GM18498 (cell line): ENCODE results near the gene LAS1L.
"Not testable (repeated sequence)": the region's sequence is repeated elsewhere in the genome, so short reads cannot be mapped to it uniquely, and the experiment has no call there.

Experiments used
- ATAC-seq: cut with Tn5 transposase; IDR thresholded peaks from one replicate; pipeline ENCODE4 v1.9.1; 2021; ENCODE audit warnings: mild to moderate bottlenecking, moderate library complexity; ENCODE audit not compliant: unreplicated experiment

The LAS1L gene

GRCh38 chrX:65518980-65519379, 15.6 kb downstream of the LAS1L start:
- ATAC-seq = not testable (repeated sequence)

DNA sequence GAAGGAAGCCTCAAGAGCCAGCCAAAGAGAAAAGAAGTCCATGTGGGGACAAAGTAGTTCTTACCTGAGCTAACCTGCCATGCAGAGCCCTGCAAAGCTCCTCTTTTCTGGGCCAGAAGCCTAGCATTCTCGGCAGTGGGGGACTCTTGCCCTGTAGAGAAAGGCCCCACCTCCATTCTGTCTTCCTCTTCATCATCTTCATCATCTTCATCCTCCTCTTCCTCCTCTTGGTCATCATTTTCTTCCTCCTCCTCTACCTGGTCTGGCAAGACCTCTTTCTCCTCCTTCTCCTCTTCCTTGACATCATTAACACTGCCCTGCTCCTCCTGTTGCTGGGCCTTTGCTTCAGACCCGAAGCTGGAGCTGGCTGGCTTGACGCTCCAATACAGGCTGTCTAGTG, 16.7 kb downstream of the LAS1L start:
- ATAC-seq = no peak

DNA sequence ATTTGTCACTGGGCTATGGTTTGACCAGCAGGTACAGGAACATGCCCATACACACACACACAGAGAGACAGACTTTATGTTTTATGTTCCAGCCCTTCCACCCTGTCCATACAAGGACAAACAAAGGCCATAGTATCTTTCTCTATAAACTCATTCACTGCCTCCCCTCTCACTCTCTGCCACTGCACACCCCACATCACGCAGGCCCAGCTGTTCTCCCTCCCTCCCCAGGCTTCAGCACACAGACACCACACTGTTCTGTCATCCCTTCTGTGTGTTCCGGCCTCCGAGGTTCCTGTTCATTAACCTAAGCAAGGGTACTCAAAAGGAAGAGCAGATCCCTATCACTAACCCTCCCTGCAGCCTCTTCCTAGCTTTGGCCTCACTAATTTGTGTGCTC, 17.8 kb downstream of the LAS1L start:
- no peak for ATAC-seq

DNA sequence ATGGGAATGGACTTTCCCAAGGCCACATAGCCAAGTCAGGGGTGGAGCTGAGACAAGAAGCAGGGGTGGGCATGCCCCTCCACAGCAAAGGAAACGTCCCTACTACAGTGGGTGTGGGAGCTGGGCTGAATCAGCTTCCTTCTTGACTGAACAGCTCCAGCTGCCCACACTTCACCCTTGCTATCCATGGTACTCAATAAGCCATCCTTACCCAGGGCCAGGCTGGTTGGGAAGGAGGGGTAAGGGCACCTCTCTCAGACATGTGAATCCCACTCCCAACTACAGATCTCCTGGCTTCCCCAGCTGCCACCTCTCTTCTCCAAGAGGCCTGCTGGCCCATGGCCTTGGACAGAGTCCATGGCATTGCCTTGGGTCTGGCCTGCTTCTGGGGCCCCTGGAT, 21.0 kb downstream of the LAS1L start:
- ATAC-seq = no peak

DNA sequence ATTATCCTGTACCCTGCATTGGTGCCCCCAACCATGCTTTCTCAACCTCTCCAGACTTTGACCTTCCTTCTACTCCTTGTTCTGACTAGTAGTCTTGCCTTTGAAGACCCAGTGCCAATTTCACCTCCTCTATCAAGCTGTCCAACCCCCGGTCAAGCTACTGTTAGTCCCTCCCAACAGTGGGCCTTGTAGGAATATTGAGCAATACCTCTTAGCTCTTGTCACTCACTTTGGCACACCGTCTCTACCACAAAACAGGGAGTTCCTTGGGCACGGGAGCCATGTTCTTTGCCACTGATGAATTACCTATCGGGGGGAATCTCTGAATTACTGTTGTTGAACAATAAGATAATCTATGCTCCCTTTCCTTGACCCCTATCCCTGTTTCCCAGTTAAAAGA, 25.2 kb downstream of the LAS1L start:
- no peak for ATAC-seq

GRCh38 chrX:65508851-65509250, 25.7 kb downstream of the LAS1L start:
- ATAC-seq = no peak

GRCh38 chrX:65502618-65503017, 32.0 kb downstream of the LAS1L start:
- ATAC-seq = no peak

GRCh38 chrX:65493431-65493830, 41.2 kb downstream of the LAS1L start:
- no peak for ATAC-seq

DNA sequence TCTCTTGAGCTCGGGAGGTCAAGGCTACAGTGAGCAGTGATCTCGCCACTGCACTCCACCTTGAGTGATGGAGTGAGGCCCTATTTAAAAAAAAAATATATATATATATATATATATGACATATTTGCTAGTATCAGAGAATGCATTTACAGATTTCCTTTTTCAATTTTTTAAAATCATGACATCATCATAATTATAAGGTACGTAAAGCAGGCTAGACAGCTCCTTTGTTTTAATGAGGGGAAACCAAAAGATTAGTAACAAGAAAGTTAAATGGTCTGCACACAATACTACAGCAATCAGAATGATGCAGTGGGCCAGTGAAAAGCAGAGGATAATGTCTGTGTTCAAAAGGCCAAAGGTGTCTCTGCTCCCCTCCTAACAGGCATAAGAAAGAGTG, 43.0 kb downstream of the LAS1L start:
- ATAC-seq = no peak

- no peak for ATAC-seq
These were observed 46.1 kb downstream of the LAS1L start for GRCh38 chrX:65488495-65488894.

DNA sequence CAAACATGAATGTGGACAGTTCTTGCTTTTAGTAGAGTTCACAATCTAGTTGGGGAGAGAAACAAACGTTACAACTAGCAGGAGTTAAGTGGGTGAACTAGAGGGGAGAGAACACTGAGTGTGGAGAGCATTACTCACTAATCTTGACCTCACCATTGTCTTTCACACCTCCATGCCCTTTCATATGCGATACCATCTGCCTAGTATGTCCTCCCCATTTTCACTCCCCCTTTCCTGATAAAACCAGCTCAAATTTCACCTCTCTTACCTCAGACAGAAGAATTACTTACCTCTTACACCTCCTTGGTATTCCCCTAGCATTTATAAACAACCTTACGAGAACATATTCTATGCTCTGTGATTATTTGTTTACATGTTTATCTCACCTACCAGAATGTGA, 53.6 kb downstream of the LAS1L start:
- ATAC-seq = no peak

DNA sequence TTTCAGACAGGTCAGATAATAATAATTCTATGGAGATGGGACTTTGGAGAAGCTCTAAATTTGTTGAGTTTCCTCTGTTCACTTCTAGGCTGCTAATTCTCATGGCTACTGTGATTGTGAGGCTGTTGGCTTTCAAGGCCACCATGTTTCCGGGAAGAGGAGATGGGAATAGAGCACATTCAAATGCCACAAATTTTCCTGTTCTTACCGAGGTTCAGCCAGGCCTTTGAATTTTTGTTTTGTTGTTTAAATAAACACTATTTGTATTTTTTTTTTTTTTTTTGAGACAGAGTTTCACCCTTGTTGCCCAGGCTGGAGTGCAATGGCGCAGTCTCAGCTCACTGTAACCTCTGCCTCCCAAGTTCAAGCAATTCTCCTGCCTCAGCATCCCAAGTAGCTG, 55.5 kb downstream of the LAS1L start:
- ATAC-seq = not testable (repeated sequence)

DNA sequence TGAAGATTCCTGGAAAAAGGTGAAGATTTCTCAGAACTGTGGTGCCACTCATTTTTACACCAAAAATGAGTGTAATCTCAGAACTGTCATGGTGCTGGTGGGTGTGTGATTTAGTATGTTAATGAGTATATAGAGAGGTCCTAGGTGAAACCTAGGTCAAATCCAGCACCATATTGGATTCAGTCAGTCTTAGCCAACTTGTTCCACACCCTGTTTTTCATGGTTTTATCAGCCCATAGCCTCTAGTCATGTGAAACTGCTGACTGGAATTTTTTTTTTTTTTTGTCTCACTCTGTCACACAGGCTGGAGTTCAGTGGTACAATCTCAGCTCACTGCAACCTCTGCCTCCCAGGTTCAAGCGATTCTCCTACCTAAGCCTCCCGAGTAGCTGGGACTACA, 58.0 kb downstream of the LAS1L start:
- no peak for ATAC-seq

DNA sequence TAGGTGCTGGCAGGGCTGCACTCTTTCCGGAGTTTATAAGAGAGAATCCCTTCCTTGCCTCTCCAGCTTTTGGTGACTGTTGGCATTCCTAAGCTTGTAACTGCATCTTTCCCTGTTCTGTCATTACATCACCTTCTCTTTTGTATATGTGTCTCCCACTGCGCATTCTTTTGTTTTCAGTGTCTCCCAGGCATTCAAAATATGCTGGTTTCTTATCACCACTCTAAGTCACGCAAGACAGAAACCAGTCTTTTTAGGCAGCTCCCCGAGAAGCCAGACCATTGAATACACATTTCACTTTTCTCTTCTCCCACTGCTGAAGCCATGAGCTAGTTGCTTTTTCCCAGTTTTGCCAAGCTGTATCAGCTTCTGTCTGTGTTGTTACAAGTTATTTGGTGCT, 71.0 kb downstream of the LAS1L start:
- ATAC-seq = no peak
